Measurements from ENCODE around the gene COMP. TPM values are rescaled to one million over a fixed set of nuclear protein-coding genes. Genes with fewer than 3 reads are reported as not detected.

The COMP gene
- total and polyA plus RNA-seq, 10 donors: 0.04 to 1.0 (median 0.13) TPM; not detected in 7

- 76 to 93% (median 82%) methylated on average over 13 to 38 of the region's 38 CpGs for WGBS, 5 donors
- no peak overlapping the region for H3K4me3 ChIP-seq
- peaks cover 0 to 12% (median 0%) of the 10 kb centered on the region in 6 donors for H3K4me1 ChIP-seq
- no peaks in the 10 kb centered on the region for H3K9me3 ChIP-seq
- TF ChIP-seq POLR2AphosphoS5 (IDR thresholded peaks at IDR 0.05) (no peak), POLR2A (IDR thresholded peaks at IDR 0.05) (no peak), CTCF (IDR thresholded peaks at IDR 0.05 in 8 of 11, conservative IDR thresholded peaks at IDR 0.05 in 3 of 11) (no peak)
- intact Hi-C loops (cut with DNase I; ENCODE audit: low total_unique reads): no loop called here
- H3K27ac ChIP-seq: no peak overlapping the region
- H3K36me3 ChIP-seq: peaks cover 0 to 29% (median 0%) of the 10 kb centered on the region in 6 donors
- H3K27me3 ChIP-seq (replicated peaks in 1 of 7): no peaks in the 10 kb centered on the region
- DNase-seq: no peak
Measured at GRCh38 chr19:18742838-18743783, 48.0 kb downstream of the COMP start.

- Histone ChIP-seq H3K4me1 (peaks cover 0 to 12% (median 0%) of the 10 kb centered on the region in 6 donors), H3K36me3 (peaks cover 0 to 29% (median 0%) of the 10 kb centered on the region in 6 donors), H3K27ac (no peak overlapping the region), H3K4me3 (no peak overlapping the region), H3K9me3 (no peaks in the 10 kb centered on the region), H3K27me3 (replicated peaks in 1 of 7) (no peaks in the 10 kb centered on the region)
- no peak for TF ChIP-seq POLR2AphosphoS5 (IDR thresholded peaks at IDR 0.05)
- no peak for TF ChIP-seq CTCF (IDR thresholded peaks at IDR 0.05 in 8 of 11, conservative IDR thresholded peaks at IDR 0.05 in 3 of 11)
- TF ChIP-seq POLR2A (IDR thresholded peaks at IDR 0.05): no peak
- 90 to 99% (median 90%) methylated on average over 2 to 14 of the region's 14 CpGs for WGBS, 5 donors
- intact Hi-C loops (cut with DNase I; ENCODE audit: low total_unique reads): no loop called here
- DNase-seq: no peak
Measured at GRCh38 chr19:18742324-18742723, 48.8 kb downstream of the COMP start.

- Histone ChIP-seq H3K4me1 (peaks cover 0 to 17% (median 0%) of the 10 kb centered on the region in 6 donors), H3K27me3 (replicated peaks in 1 of 7) (no peaks in the 10 kb centered on the region), H3K9me3 (no peaks in the 10 kb centered on the region), H3K4me3 (no peak overlapping the region), H3K27ac (no peak overlapping the region), H3K36me3 (peaks cover 0 to 29% (median 0%) of the 10 kb centered on the region in 6 donors)
- WGBS, 5 donors: 68 to 79% (median 76%) methylated on average over 22 to 27 of the region's 27 CpGs
- intact Hi-C loops (cut with DNase I; ENCODE audit: low total_unique reads): no loop called here
- no peak for DNase-seq
- TF ChIP-seq POLR2AphosphoS5 (IDR thresholded peaks at IDR 0.05): no peak
- no peak for TF ChIP-seq CTCF (IDR thresholded peaks at IDR 0.05 in 8 of 11, conservative IDR thresholded peaks at IDR 0.05 in 3 of 11)
- TF ChIP-seq POLR2A (IDR thresholded peaks at IDR 0.05): no peak
Measured at GRCh38 chr19:18741124-18742121, 49.7 kb downstream of the COMP start.
